Smooth muscle cell (in vitro differentiated cells): ENCODE results near the gene RARB. TPM values are rescaled to one million over a fixed set of nuclear protein-coding genes. Genes with fewer than 3 reads are reported as not detected.

ENCODE experiments used
- DNase-seq: peaks from one replicate; lab custom pipeline; 2025; ENCODE audit not compliant: unreplicated experiment; lab: John Stamatoyannopoulos, UW
- H2AFZ ChIP-seq: fragments of 200-600 bp; sonication (generic); 2 replicates; pipeline ENCODE4 v1.6.0; 2016; ENCODE audit warnings: antibody characterized with exemption, low read depth, mild to moderate bottlenecking
- H3F3A ChIP-seq: fragments of 200-600 bp; sonication (generic); 2 replicates; pipeline ENCODE4 v1.6.0; 2017; ENCODE audit warnings: antibody characterized with exemption, low read depth
- H3K27ac ChIP-seq: fragments of 200-600 bp; sonication (generic); 2 replicates; pipeline ENCODE4 v1.5.1; 2016; ENCODE audit warnings: low read depth, mild to moderate bottlenecking
- H3K27me3 ChIP-seq: fragments of 200-600 bp; sonication (generic); 2 replicates; pipeline ENCODE4 v1.6.1; 2016; ENCODE audit warnings: low read depth, mild to moderate bottlenecking
- H3K36me3 ChIP-seq: fragments of 200-600 bp; sonication (generic); 2 replicates; pipeline ENCODE4 v1.5.1; 2016; ENCODE audit warnings: low read depth
- H3K4me1 ChIP-seq: fragments of 200-600 bp; sonication (generic); 2 replicates; pipeline ENCODE4 v1.5.1; 2016; ENCODE audit warnings: low read depth
- H3K4me2 ChIP-seq: fragments of 200-600 bp; sonication (generic); 2 replicates; pipeline ENCODE4 v1.6.0; 2016; ENCODE audit warnings: mild to moderate bottlenecking
- H3K4me3 ChIP-seq: fragments of 200-600 bp; sonication (generic); 2 replicates; pipeline ENCODE4 v1.5.1; 2016; ENCODE audit warnings: mild to moderate bottlenecking
- H3K79me2 ChIP-seq: fragments of 200-600 bp; sonication (generic); 2 replicates; pipeline ENCODE4 v1.6.0; 2016; ENCODE audit warnings: low read depth, mild to moderate bottlenecking
- H3K9ac ChIP-seq: fragments of 200-600 bp; sonication (generic); 2 replicates; pipeline ENCODE4 v1.6.0; 2016; ENCODE audit warnings: low read depth
- H3K9me3 ChIP-seq: fragments of 200-600 bp; sonication (generic); replicated peaks from 2 replicates; pipeline ENCODE4 v1.5.1; 2016; ENCODE audit warnings: low read depth
- H4K20me1 ChIP-seq: fragments of 200-600 bp; sonication (generic); 2 replicates; pipeline ENCODE4 v1.6.0; 2016; ENCODE audit warnings: low read depth
- CTCF ChIP-seq: fragments of 200-600 bp; sonication (generic); IDR thresholded peaks from 2 replicates; pipeline ENCODE4 v1.5.1; 2017; ENCODE audit warnings: borderline replicate concordance, mild to moderate bottlenecking, antibody characterized with exemption; ENCODE audit not compliant: insufficient read depth, poor library complexity, severe bottlenecking
- WGBS: methylation state at CpG from one replicate; pipeline ENCODE4 v1.1.7; 2016; ENCODE audit warnings: low lambda C conversion rate; 5-methylcytosine and 5-hydroxymethylcytosine counted together
- polyA plus RNA-seq: library from polyadenylated mRNA; unstranded; fragments of >200 nt; fragmentation: Nextera tagmentation; extraction: Ambion mirVana; gene quantifications from 2 replicates; pipeline ENCODE4 v1.2.1, GENCODE V29; 2016
- total RNA-seq: library from RNA; depleted of rRNA; stranded (reverse); fragments of >200 nt; gene quantifications from 2 replicates; pipeline ENCODE4 v1.2.3, GENCODE V29; 2014

RARB gene
- total and polyA plus RNA-seq, 2 experiments from 2014 or later: 88.1 to 106 TPM

DNA sequence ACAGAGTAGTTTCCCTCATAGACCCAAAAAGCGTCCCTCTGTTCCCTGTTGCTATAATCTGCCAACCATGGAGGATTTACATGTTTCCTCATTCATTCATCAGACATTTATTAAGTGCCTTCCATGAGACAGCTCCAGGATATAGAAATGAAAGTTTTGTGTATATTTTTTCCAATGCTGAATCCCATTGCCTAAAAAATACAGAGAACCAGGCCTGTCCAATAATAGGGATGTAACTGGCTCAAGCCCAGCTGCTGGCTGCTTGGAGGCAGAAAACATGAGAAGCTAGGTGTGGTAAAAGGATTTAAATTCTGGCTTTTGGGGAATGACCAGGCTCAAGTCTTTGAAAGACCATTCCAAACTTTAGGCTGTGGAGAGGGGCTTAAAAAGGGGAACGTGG is 41.5 kb downstream of the RARB start:
- H4K20me1 ChIP-seq: no peaks in the 10 kb centered on the region
- no peak overlapping the region for H2AFZ ChIP-seq
- peaks cover 55% of the 10 kb centered on the region for H3K79me2 ChIP-seq
- no peak for DNase-seq
- H3K4me1 ChIP-seq: peaks cover 56% of the 10 kb centered on the region
- H3F3A ChIP-seq: peaks cover 24% of the 10 kb centered on the region
- no peak overlapping the region for H3K9ac ChIP-seq
- peak overlapping the region; percentile 97 for H3K27ac ChIP-seq
- H3K4me2 ChIP-seq: peak overlapping the region; percentile 63
- no peaks in the 10 kb centered on the region for H3K36me3 ChIP-seq
- TF ChIP-seq CTCF: no peak
- H3K9me3 ChIP-seq: no peaks in the 10 kb centered on the region
- no peak overlapping the region for H3K4me3 ChIP-seq
- no peaks in the 10 kb centered on the region for H3K27me3 ChIP-seq
- 70% methylated on average over 2 of the region's 2 CpGs for WGBS

- peak overlapping the region; percentile 97 for H3K27ac ChIP-seq
Measured at GRCh38 chr3:25471081-25471768, 43.2 kb downstream of the RARB start.

DNA sequence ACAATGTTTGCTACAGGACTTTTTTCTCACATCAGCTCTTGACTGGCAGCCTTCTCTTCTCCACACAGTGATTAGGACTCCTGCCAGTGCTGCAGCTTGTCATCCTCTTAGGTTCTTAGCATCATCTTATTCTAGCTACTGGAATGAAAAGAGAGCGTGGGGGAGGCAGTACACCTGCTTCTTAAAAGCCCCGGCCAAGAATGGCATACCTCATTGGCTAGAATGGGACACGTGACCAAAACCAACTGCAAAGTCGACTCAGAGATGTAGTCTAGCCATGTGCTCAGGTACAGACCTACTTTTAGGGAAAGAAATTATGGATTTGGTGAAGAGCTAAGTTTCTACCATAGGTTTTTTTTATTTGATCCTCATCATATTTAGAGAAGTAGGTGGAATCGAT is 44.1 kb downstream of the RARB start:
- Histone ChIP-seq H3K27ac (peak overlapping the region; percentile 97), H3K9me3 (no peaks in the 10 kb centered on the region), H3K36me3 (no peaks in the 10 kb centered on the region), H2AFZ (no peak overlapping the region), H3K4me3 (no peak overlapping the region), H3K9ac (peak overlapping the region; percentile 63), H3K4me2 (peak overlapping the region; percentile 83), H4K20me1 (no peaks in the 10 kb centered on the region), H3F3A (peaks cover 24% of the 10 kb centered on the region), H3K27me3 (no peaks in the 10 kb centered on the region), H3K79me2 (peaks cover 61% of the 10 kb centered on the region), H3K4me1 (peaks cover 56% of the 10 kb centered on the region)
- whole genome bisulfite sequencing: 96% methylated on average over 5 of the region's 5 CpGs
- TF ChIP-seq CTCF: no peak
- DNase-seq: no peak

More at GRCh38 chr3:25471081-25471768, 43.2 kb downstream of the RARB start:
- Histone ChIP-seq H3K4me1 (peaks cover 56% of the 10 kb centered on the region), H3K4me2 (peak overlapping the region; percentile 83), H2AFZ (peak overlapping the region; percentile 74), H3K4me3 (peak overlapping the region; percentile 17), H3K79me2 (peaks cover 55% of the 10 kb centered on the region), H3K27me3 (no peaks in the 10 kb centered on the region), H4K20me1 (no peaks in the 10 kb centered on the region), H3F3A (peaks cover 24% of the 10 kb centered on the region), H3K9me3 (no peaks in the 10 kb centered on the region), H3K9ac (peak overlapping the region; percentile 63), H3K36me3 (no peaks in the 10 kb centered on the region)
- DNase-seq: no peak
- TF ChIP-seq CTCF: no peak
- 17% methylated on average over 9 of the region's 9 CpGs for WGBS

- no peaks in the 10 kb centered on the region for H3K9me3 ChIP-seq
- H3K4me3 ChIP-seq: no peak overlapping the region
- DNase-seq: no peak
- peaks cover 66% of the 10 kb centered on the region for H3K79me2 ChIP-seq
- H3K4me1 ChIP-seq: peaks cover 56% of the 10 kb centered on the region
- peaks cover 24% of the 10 kb centered on the region for H3F3A ChIP-seq
- H3K4me2 ChIP-seq: peak overlapping the region; percentile 83
- WGBS: 48% methylated on average over 3 of the region's 3 CpGs
- H3K36me3 ChIP-seq: no peaks in the 10 kb centered on the region
- no peak overlapping the region for H3K9ac ChIP-seq
- no peaks in the 10 kb centered on the region for H4K20me1 ChIP-seq
- no peak for TF ChIP-seq CTCF
- no peak overlapping the region for H2AFZ ChIP-seq
- H3K27me3 ChIP-seq: no peaks in the 10 kb centered on the region
- H3K27ac ChIP-seq: peak overlapping the region; percentile 97
Measured at GRCh38 chr3:25472731-25473130, 44.7 kb downstream of the RARB start.
